ENCODE measurements around the gene COL11A1. TPM values are rescaled to one million over a fixed set of nuclear protein-coding genes. Genes with fewer than 3 reads are reported as not detected.

Gene COL11A1
- polyA plus RNA-seq, 1 experiment, result 8.2 TPM

DNA sequence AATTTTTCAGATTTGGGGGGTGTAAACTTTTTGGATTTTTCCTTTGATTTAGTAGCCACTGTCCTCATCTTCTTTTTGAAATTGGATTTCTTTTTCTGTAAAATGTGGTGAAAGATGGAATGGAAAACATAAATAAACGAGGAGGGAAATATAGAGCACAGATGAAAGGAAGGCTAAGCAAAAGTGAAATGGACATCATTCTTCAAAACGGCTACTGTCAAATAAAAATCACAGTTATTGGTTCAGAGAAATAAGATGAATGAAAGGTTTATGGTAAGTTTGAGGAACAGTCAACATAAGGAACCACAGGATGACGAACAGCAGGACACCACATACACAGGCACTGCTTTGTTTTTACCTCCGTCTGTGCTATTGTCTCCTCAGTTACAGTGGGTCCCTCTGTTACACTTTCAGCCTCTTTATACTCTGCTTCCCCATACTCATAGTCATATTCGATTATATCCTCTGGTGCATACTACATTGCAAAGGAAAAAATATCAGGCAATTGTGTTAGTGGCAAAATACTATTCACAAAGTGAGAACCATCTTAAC lies 82.4 kb downstream of the COL11A1 start:
- Histone ChIP-seq H3K27ac (ENCODE audit: low read depth, low read length) (no peak overlapping the region), H3K4me3 (ENCODE audit: low read depth, low read length) (no peak overlapping the region), H3K9me3 (ENCODE audit: control insufficient read depth, insufficient read depth, low read length) (no peaks in the 10 kb centered on the region), H3K27me3 (ENCODE audit: control insufficient read depth, insufficient read depth, low read length) (no peaks in the 10 kb centered on the region)
- TF ChIP-seq, protein P1, sequence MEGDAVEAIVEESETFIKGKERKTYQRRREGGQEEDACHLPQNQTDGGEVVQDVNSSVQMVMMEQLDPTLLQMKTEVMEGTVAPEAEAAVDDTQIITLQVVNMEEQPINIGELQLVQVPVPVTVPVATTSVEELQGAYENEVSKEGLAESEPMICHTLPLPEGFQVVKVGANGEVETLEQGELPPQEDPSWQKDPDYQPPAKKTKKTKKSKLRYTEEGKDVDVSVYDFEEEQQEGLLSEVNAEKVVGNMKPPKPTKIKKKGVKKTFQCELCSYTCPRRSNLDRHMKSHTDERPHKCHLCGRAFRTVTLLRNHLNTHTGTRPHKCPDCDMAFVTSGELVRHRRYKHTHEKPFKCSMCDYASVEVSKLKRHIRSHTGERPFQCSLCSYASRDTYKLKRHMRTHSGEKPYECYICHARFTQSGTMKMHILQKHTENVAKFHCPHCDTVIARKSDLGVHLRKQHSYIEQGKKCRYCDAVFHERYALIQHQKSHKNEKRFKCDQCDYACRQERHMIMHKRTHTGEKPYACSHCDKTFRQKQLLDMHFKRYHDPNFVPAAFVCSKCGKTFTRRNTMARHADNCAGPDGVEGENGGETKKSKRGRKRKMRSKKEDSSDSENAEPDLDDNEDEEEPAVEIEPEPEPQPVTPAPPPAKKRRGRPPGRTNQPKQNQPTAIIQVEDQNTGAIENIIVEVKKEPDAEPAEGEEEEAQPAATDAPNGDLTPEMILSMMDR (IDR thresholded peaks at IDR 0.05; ENCODE audit: low read depth, low read length), result no peak
- ChIA-PET POLR2A (no interaction called here), CTCF (interaction anchor here (1.6 kb wide), 1 partner anchor 436 kb away, joined by 5 read pairs; no protein-coding TSS in a partner anchor)
- no peak for DNase-seq (ENCODE audit: low read depth, low spot score)

DNA sequence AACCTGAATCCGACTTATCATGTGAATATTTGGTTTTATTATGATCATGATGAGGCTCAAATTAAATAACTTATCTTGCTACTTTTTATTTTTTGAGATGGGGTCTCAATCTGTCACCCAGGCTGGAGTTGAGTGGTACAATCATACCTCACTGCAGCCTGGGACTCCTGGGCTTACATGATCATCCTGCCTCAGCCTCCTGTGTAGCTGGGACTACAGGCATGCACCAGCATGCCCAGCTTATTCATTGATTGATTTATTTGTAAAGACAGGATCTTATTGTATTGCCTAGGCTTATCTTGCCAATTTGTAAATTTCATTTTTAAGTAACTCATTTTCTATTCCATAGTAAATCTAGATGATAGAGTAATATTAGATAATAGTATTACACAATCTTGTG lies 84.3 kb downstream of the COL11A1 start:
- CTCF ChIA-PET, result no interaction called here
- no peak for DNase-seq (ENCODE audit: low read depth, low spot score)
- Histone ChIP-seq H3K4me3 (ENCODE audit: low read depth, low read length) (no peak overlapping the region), H3K27me3 (ENCODE audit: control insufficient read depth, insufficient read depth, low read length) (no peaks in the 10 kb centered on the region), H3K27ac (ENCODE audit: low read depth, low read length) (no peak overlapping the region), H3K9me3 (ENCODE audit: control insufficient read depth, insufficient read depth, low read length) (no peaks in the 10 kb centered on the region)
- TF ChIP-seq, protein P1 (IDR thresholded peaks at IDR 0.05; ENCODE audit: low read depth, low read length), result no peak
- POLR2A ChIA-PET, result no interaction called here

DNA sequence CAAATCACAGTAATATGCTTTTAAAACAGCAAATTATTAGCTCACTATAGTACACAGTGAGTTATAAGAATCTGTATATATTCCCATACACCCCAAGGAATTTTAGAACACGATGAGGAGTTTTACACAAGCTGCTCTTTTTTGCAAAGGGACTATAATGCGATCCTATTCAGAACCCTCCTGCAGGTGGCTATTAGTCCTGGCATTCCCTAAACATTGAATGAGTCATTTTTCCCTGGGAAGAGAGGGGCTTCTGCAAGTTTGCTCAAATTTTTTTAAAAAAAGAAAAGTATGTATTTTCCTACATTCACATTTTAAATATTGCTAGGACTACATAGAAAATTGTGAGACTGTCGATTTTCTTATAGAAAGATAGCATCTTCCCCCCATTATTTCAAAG lies 106.3 kb downstream of the COL11A1 start:
- CTCF ChIA-PET, result interaction anchor here (1.3 kb wide), 1 partner anchor 32 kb away, joined by 4 read pairs; no protein-coding TSS in a partner anchor

DNA sequence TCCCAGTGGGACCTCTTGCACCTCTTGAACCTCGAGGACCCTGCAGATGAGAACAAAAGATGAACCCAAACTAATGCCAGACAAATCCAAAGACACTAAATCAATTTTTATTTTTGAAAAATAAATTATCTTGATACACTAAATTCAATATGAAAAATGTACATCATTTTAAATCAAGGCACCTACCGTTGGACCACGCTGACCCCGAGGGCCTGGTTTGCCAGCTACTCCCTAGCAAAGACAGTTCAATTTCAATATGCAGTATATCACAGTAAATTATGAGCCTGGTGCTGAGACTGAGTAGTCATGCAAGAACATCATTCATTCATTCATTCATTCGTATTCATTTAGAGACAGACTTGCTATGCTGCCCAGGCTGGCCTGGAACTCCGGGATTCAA lies 129.4 kb downstream of the COL11A1 start:
- ChIA-PET CTCF (interaction anchor here (1.3 kb wide), 1 partner anchor 9 kb away, joined by 4 read pairs; no protein-coding TSS in a partner anchor), POLR2A (no interaction called here)
- DNase-seq (ENCODE audit: low read depth, low spot score), result no peak
- Histone ChIP-seq H3K9me3 (ENCODE audit: control insufficient read depth, insufficient read depth, low read length) (no peaks in the 10 kb centered on the region), H3K27me3 (ENCODE audit: control insufficient read depth, insufficient read depth, low read length) (no peaks in the 10 kb centered on the region), H3K4me3 (ENCODE audit: low read depth, low read length) (no peak overlapping the region), H3K27ac (ENCODE audit: low read depth, low read length) (no peak overlapping the region)
- TF ChIP-seq, protein P1 (IDR thresholded peaks at IDR 0.05; ENCODE audit: low read depth, low read length), result no peak

More for the DNA sequence above, 106.3 kb downstream of the COL11A1 start:
- DNase-seq (ENCODE audit: low read depth, low spot score), result no peak
- Histone ChIP-seq H3K27me3 (ENCODE audit: control insufficient read depth, insufficient read depth, low read length) (no peaks in the 10 kb centered on the region), H3K27ac (ENCODE audit: low read depth, low read length) (no peak overlapping the region), H3K9me3 (ENCODE audit: control insufficient read depth, insufficient read depth, low read length) (no peaks in the 10 kb centered on the region), H3K4me3 (ENCODE audit: low read depth, low read length) (no peak overlapping the region)
- TF ChIP-seq, protein P1 (IDR thresholded peaks at IDR 0.05; ENCODE audit: low read depth, low read length), result no peak
- POLR2A ChIA-PET, result no interaction called here

DNA sequence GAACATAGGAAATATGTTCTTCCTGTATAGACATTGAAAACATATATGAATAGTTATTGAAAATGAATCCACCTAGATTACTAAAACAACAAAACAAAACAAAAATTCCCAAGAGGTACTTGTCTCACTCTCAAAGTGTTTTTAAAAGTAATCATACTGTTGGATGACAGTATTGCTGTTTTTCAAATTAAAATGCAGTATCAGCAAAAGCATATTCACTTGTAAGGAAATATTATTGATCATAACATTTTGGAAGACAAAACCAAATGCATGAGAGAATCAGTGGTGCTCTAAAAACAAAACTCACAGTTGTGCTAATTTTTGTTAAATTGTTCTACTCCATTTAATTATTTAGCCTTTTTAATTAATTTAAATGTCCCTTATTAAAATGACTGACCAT lies 131.0 kb downstream of the COL11A1 start:
- no peaks in the 10 kb centered on the region for H3K27me3 ChIP-seq (ENCODE audit: control insufficient read depth, insufficient read depth, low read length)
- ChIA-PET CTCF (interaction anchor here (1.3 kb wide), 1 partner anchor 537 kb away, joined by 4 read pairs; no protein-coding TSS in a partner anchor), POLR2A (no interaction called here)
- TF ChIP-seq, protein P1 (IDR thresholded peaks at IDR 0.05; ENCODE audit: low read depth, low read length), result no peak
- H3K4me3 ChIP-seq (ENCODE audit: low read depth, low read length), result no peak overlapping the region
- H3K9me3 ChIP-seq (ENCODE audit: control insufficient read depth, insufficient read depth, low read length), result no peaks in the 10 kb centered on the region
- H3K27ac ChIP-seq (ENCODE audit: low read depth, low read length), result no peak overlapping the region
- no peak for DNase-seq (ENCODE audit: low read depth, low spot score)
